ENCODE data around the gene ASIC2.

ASIC2 gene

DNA sequence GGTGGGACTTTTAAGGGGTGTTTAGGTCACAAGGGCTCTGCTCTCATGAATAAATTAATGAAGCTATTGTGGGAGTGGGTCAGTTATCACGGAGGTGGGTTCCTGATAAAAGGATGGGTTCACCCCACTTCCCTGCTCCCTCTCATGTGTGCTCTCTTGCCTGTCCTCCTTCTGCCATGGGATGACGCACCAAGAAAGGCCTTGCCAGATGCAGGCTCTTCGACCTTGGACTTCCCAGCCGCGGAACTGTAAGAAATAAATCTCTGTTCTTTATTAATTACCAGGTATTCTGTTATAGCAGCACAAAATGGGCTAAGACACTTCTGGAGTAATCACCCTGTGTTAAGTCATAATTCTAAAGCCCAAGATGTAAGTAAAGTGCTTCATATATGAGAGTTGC lies 141.5 kb downstream of the ASIC2 start:
- FAIRE-seq = no peak

DNA sequence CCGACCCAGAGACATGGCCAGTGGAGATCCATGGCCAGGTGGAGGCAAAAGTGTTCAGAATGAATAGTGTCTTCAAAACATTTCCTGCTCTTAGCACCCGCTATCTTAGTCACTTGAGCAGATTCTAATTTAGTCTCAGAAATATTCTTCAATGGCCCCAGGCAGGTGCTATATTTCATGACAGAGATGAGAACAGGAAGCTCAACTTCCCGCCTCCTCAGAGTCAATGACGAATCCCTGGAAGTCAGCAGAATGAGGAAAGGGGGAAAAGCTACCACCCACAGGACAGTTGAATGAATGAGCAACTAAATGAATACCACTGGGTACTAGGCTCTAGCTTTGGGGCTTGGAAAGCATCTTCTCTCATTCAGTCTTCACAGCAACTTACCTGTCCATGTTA lies 147.2 kb downstream of the ASIC2 start:
- no peak for FAIRE-seq

DNA sequence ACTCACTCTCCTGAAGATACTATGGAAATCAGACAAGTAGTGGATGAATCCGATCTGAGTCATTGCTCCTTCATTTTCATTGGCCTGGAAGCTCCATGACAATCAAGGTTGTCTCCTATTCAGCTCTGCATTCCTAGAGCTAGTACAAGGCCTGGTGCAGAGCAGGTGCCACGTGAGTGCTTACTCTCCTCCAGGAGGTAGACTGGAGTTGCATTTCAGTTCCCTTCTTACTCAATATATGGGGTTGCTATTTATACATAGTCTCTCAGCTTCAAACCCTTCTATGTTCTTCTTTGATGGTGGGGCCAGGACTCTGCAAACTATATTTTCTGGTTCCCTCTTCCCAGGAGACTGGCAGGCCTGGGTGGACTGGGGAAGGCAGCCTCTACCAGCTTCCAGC lies 148.3 kb downstream of the ASIC2 start:
- no peak for FAIRE-seq

DNA sequence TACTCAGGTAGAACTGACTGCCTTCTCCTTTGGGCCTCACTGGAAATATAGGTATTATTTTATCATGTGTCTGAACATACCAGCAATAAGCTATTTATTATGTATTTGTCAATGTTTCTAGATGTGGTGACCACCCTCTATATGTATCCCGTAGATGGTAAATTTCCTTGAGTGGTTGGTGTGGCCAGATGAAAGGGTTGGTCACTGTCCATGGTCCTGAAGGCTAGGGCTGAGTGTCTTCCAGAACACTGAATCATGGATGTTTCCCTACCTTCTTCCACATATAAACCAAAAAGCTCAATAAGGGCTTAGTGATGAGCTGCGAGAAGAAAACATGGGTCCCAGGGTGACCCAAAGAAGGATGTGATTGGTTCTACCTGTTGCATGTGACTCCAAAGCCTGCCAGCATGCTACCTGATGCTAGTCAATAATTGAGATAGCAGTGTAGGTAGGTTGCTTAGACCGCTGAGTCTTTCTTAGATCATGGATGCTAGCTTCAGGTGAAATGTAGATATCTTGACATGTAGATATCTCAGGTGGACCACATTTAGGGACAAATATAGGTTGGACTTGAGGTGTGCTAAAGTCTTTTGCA lies 150.3 kb downstream of the ASIC2 start:
- FAIRE-seq = no peak

DNA sequence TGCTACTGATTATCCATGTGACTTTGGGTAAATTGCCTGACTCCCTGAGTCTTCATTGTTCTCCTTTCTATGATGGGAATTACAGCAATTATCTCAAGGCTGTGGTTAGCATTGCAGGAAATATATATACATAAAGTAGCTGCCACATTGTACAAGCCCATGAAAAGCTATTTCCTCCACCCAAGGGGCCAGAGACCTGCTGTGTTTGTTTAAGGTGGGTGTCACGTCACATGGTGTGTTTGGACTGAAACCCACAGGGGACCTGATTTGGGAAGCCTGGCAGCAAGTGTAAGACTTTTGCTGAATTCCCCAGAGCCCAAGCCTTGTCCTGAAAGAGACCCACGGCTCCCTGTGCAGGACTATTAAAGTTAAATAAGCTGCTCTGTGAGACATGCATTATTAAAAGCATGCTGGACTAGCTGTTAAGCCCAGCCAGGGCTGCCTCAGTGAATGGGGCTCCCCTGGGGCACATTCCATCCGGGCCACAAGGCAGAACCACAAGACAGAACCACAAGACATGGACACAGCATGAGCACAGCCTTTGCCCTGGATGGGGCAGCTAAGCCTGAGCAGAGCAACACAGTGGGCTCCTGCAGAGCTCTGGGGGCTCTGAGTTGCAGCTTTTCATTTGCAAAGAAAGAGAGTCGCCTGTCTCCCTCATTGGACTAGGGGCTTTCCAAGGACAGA lies 152.5 kb downstream of the ASIC2 start:
- no peak for FAIRE-seq

DNA sequence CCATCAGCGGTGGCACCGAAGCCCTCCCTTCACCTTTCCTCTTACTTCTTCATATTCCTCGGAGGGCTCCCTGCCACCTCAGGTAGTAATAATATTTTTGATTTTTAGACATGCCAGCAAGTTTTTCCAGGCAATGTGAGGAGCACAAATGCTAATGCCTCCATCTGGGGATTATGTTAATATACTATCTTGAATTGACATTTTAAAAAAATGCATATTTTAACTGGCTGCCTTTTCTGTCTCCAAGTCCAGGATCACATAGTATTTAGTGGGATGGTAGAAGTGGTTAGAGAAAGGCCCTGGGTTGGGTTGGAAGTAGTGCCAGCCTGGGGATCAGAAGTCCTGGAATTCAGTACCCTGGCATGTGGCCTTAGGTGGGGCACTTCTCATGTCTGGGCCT lies 154.5 kb downstream of the ASIC2 start:
- FAIRE-seq = no peak

DNA sequence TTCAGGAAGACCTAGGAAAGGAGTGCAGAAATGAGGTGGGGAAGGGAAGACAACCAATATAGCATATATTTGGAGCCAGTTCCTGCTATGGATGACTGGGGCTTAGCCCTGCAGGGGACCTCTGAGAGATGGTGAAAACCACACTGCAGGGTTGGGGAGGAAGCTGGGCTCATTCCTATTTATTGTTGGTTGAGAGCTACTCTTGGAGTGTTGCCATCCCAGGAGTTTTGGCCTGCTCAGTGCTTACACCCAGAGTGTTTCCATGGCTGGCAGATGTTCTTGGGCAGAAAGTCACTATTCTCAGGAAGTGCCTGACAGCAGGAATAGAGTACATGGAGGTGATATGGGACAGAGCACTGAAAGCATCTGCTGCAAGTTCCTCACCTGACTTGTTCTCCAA lies 155.7 kb downstream of the ASIC2 start:
- FAIRE-seq = no peak

DNA sequence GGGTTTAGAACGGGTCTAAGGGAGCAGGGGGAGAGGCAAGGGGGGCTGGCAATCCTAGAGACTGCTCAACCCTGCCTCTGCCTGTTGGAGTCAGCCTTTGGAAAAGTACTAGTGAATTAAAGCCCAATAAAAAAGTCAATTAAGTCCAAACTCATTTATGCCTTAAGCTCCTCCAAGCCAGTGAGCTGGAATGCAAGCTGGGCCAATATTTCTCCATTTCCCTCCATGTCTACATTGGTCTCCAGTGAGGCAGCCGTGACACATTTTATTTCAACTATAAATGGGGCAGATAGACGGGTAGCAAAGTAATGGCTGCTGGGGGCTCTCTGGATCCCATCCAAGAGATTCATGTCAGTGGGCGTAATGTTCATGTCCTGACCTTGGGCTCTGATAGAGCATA lies 157.4 kb downstream of the ASIC2 start:
- FAIRE-seq = no peak

DNA sequence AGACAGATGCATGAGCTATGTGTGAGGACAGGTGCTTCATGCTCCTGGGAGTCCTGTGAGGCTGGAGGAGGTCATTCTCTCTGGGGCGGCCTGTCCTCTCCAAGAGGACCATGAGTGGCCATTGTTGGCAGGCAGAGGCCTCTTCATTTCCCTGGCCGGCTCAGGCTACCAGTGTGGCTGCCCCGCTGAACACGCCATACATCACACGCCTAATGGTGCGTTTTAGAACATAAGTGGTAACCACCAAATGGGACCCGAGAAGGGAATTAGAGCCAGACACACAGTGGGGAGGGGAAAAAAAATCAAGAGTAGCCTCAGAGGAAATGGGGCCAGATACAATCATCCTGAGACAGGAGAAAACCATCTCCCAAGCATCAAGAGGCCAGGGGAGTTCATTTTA lies 161.5 kb downstream of the ASIC2 start:
- no peak for FAIRE-seq

DNA sequence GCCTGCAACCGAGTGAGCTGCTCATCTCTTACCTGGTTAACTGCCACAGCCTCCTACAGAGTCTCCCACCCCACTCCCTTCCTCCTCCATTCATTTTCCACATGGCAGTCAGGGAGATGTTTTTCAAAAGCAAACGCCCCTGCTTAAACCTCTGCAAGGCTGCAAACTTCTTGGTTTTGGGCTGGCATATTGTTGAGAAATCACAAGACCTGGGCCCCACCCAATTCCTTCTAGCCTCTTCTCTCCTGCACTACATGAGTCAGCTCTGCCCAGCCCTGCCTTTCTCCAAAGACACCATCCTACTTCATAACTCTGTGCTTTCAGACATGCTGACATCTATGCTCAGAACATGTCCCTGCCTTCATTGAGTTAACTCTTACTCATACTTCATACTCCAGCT lies 165.4 kb downstream of the ASIC2 start:
- no peak for FAIRE-seq

DNA sequence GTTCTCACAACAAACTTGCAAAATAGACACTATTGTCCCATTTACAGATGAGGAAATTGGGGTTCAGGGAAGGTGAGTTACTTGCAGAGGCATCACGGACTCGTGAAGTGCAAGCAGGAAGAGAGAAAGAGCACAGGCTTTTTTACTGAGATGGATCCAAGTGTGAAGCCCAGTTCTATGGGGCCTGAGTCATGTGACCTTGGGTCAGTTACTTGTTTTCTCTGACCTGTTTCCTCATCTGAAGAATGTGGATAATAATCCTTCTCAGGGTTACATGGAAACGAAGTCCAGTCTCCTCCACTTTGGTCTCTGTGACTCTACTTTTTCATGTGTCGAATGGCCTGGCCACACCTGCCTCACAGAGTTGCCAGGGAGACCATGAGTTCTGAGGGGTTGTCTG lies 167.0 kb downstream of the ASIC2 start:
- FAIRE-seq = no peak

DNA sequence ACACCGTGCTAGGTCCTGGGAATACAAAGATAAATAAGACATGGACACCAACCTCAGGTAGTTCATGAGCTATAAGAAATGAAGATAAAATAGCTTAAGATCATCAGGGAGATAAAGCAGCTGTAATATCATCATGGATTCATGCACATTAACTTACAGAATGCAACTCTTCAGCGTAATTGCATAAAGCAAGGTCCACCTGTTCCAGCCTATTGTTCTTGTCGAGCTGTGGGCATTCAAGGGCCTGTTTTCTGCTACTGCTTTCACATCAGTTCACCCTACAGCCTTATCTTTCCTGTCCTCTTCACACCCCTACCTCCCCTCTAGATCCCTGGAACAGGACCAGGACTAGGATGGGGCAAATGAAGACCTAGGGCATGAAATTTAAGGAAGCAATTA lies 167.5 kb downstream of the ASIC2 start:
- FAIRE-seq = no peak

DNA sequence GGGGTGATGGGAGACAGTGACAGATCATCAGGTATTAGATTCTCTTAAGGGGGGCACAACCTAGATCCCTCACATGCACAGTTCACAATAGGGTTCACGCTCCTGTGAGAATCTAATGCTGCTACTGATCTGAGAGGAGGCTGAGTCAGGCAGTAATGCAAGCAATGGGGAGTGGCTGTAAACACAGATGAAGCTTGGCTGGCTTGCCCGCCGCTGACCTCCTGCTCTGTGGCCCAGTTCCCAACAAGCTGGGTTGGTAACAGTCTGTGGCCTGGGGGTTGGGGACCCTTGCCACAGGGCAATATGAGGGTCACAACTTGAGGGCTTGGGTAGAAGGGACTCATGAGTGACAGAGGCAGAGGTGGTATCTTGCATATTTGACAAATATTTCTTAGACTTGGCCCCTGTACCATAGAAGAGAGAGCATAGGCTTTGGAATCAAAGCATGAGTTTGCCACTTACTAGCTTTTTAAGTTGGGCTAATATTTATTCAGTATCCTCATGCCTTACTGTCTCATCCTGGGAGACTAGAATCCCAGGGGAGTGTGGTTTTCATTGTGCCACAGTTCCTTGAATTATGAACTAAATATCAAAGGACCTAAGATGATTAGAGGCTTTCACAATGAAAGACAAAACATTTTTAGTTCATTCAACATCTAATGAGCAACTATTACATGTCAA lies 168.1 kb downstream of the ASIC2 start:
- no peak for FAIRE-seq

DNA sequence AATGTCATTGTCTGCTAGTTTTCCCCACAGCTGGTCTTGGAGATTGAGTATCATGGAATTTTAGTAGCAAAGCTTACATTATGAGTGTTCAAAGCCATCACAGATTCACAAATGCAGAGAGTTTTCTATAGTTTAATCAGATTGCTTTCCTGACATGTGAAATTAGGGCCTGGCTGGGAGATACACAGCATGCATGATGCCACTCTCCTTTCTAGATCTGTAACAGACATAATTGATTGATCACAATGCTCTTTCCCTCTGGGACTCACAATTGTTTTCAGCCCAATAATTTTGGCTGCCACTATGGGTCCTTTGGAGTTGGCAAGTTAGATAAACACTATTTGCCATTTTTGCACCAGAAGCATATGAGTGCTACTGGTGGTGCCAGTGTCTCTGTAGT lies 168.9 kb downstream of the ASIC2 start:
- no peak for FAIRE-seq

DNA sequence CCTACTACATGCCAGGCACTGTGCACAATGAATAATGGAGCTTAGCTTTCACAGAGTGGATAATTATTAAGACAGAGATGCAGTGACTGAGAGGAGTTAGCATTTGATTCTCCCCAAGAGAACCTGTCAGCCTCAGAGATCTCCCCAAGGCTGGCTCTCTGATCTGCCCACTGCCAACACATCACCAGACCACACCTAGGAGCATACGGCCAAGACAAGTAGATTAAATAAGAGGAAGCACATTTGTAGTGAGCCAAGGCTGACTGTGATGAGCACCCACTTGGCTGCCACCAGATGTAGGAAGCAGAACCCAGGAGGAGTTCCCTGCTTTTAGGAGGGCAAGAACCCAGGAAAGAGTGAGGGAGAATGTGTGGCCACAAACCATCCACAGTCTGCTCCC lies 171.3 kb downstream of the ASIC2 start:
- no peak for FAIRE-seq

DNA sequence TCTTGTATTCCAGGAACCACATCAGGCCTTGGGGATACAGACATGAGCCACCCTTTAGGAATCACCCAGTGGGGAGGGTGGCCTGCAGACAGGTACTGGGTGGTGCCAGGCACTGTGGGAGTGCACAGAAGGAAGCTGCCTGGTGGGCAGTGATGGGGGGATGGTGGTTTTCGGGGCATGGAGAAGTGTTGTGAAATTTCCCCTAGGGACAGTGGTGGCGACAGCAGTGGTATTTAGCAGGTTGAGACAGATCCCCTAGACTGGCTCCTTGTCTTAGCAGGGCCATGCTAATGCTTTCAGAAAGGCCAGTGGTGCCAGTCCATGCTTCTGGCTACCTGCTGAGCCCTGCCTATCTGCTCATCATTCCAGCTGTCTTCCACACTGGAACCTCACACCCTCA lies 171.8 kb downstream of the ASIC2 start:
- FAIRE-seq = no peak

DNA sequence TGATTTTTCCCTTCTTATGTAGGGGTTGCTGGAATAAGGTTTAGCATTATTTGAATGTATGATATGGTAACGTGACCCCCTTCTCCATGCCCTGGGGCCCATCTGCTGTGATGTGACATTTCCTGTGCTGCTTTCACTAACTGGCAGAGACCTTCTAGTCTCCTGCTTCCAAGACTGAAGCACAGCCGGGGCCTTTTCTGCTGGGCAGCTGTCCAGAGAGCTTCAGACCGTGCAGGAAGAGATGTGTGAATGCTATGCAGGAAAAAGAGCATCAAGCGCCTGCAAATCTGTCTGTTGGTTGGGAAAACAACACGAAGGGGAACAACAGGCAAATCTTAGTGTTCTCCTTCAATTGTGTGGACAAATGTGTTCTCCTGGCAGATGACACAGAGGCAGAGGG lies 173.0 kb downstream of the ASIC2 start:
- FAIRE-seq = no peak

DNA sequence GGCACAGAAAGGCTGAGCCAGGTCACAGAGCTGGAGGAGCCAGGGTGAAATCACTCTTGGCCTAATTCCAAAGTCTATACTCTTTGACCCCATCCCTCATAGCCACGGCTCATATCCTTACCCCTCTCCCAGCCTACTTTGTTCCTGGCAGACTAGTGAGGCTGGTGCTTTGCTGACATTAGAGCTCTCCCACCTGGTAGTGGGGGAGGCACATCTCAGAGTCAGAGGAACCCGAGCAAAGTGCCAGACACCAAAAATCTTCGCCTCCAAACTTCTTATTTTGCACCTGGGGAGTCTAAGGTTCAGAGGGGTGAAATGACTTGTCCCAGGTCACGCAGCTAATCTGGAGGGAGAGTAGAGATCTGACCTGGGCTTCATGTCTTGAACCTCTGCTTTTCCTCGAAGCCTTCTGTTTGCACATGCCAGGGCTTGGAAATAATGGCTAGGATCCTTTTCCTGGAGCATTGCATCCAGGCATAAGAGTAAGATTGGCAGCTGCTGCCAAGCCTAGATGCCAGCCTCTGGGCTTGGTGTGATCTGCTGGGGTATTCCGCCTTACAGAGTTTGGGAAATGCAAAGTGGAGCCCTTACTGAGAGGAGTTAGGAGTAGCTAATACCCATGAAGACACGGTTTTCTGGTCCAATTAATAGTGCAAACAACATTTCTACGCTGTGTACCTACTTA lies 174.6 kb downstream of the ASIC2 start:
- FAIRE-seq = no peak

DNA sequence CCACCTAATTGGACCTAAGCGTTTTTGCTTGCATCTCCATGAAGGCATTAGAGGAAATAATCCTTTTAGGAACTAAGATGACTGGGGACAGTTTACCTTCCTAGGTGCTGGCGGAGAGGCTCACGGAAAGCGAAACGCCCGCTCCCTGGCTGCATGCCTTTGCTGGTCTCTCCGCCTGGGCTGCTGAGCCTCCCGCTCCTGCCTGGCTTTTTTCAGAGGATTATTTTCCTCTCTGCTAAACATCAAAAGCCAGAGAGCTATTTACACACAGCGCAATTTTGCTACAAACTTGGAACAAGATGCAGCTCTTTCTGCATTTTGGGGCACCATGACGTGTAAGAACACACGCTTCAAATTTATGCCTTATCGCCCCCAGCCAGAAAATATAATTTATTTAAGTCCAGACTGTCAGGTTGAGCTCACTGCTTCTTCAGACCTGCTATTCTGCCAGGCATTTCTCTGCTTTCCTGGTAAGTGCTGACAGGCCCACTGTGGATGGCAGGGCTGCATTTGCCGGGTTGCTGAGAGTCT lies 177.0 kb downstream of the ASIC2 start:
- FAIRE-seq = no peak

DNA sequence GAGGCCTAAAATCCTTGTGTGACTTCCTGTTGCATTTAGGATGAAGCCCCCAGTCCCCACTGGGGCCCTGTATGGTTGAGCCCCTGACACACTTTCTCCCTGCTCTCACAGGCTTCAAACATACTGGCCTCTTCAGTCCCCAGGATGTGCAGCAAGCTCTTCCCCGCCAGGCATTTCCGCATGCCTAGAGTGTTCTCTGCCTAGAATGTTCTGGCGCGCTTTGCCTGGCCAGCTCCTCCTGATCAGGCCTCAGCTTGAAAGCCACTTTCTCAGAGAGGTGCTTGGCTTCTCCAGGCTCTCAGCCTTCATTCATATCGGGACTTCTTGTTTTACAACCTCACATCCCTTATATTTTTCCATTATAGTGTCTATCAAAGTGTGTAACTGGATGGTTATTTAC lies 177.7 kb downstream of the ASIC2 start:
- no peak for FAIRE-seq

DNA sequence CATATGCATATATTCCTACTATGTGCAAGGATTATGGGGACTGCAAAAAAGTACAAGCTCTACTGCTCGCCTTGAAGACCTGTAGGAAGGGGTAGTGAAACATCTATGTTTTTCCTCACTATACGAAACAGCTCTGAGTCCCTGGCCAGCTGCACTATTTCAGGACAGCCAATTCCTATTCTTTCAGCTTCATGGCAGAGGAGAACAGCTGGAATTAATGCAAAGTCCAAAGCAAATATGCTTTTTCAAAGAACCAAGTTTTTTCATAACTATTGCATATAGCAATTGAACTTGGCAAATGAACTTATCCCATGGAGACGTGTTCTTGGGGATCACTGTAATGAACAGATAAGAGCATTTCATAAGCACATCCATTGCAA lies 179.1 kb downstream of the ASIC2 start:
- FAIRE-seq = no peak

DNA sequence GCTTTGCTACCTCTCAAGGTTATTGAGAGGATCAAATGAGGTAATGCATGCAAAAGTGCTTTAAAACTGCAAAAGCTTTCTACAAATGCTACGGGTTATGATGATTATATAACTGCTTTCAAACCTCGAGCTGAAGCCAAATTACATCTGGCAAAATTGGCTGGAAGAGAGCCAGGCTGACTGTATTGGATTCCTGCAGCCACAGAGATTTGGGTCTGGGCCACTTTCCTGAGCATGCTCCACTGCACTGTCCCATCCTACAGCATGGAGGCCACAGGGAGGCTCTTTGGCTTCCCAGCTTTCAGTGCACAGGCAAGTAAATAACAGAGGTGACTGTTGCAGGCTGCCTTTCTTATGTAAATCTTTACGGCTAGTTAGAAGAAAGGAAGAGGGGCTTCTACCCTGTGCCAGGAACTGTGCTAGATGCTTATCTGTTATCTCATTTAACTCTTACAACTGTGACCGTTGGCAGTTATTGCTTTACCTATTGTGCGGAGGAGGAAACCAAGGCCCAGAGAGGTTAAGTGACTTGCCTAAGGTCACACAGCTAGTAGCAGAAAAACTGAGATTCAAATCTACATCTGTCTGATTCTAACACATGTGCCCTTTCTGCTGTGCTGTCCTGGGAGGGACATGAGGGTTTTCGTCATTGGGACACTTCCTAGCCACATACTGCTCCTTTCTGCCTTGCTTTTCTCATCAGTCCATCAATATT lies 179.7 kb downstream of the ASIC2 start:
- FAIRE-seq = no peak

DNA sequence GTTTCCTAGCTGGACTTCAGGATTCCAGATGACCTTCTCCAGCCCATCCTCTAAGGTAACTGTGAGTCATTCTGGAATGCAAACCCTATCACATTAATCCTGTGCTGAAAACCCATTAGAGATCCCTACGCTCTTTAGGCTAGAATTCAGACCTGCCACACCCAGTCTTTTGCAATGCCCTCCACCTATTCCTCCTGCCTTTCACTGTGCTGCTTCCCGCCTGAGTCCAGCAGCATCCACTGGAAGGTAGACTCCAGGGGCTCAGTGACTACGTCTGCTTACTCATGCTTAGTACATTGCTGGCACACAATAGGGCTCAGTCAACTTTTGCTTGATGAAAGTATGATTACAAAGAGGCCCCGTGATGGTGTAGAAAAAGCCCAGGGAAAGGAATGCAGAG lies 180.3 kb downstream of the ASIC2 start:
- FAIRE-seq = no peak

Measured in TTC549 (cell line).